CD4-positive, alpha-beta T cell (primary cell): Measurements from ENCODE around the gene CDKN1C. TPM values are rescaled to one million over a fixed set of nuclear protein-coding genes. Genes with fewer than 3 reads are reported as not detected.

Experiments used
- ATAC-seq: fragments of 200-7000 bp; cut with Tn5 transposase; one replicate; pipeline ENCODE4 v1.10.0; 2022; ENCODE audit warnings: mild to moderate bottlenecking; ENCODE audit not compliant: poor library complexity
- CTCF ChIA-PET: fragments of 350-600 bp; sonication (Branson Sonifier 250); formaldehyde crosslinking; loops from one replicate; lab custom pipeline; 2021; ENCODE audit warnings: antibody characterized with exemption, inconsistent platforms; lab: Charles Lee
- POLR2A ChIA-PET: fragments of 350-600 bp; sonication (Branson Sonifier 250); formaldehyde crosslinking; loops from one replicate; lab custom pipeline; 2021; ENCODE audit warnings: antibody characterized with exemption, inconsistent platforms; lab: Charles Lee
- DNase-seq, 14 experiments: peaks; one replicate each; pipeline ENCODE4 v3.0.0-alpha.2; 2013 to 2020; ENCODE audit warnings: mixed read lengths in 2 of 14
- H3K27ac ChIP-seq, 2 donors: one replicate each; pipeline versions ENCODE4 v1.5.1 to v1.7.0; 2013; ENCODE audit warnings: low read length in 2 of 2, low read depth in 1 of 2, mild to moderate bottlenecking in 1 of 2
- H3K27me3 ChIP-seq, 2 experiments: 1 replicate in 1 of 2; 2 replicates in 1 of 2; pipeline versions ENCODE4 v1.6.1 to v1.7.0; 2013; ENCODE audit warnings: low read length in 2 of 2, control low read depth in 1 of 2, mild to moderate bottlenecking in 1 of 2, moderate library complexity in 1 of 2; ENCODE audit not compliant: insufficient read depth in 2 of 2, control insufficient read depth in 1 of 2
- H3K36me3 ChIP-seq: one replicate; pipeline ENCODE4 v1.6.1; 2013; ENCODE audit warnings: low read length, control low read depth; ENCODE audit not compliant: insufficient read depth
- H3K4me1 ChIP-seq: one replicate; pipeline ENCODE4 v1.6.1; 2013; ENCODE audit warnings: low read length, control low read depth; ENCODE audit not compliant: insufficient read depth
- H3K4me3 ChIP-seq: one replicate; pipeline ENCODE4 v1.5.1; 2013; ENCODE audit warnings: mild to moderate bottlenecking, low read length, moderate library complexity
- H3K9me3 ChIP-seq, 2 experiments: 1 replicate in 1 of 2; 2 replicates in 1 of 2; pipeline versions ENCODE4 v1.6.1 to v1.7.0; 2013; ENCODE audit warnings: low read length in 2 of 2, mild to moderate bottlenecking in 2 of 2, control low read depth in 1 of 2, moderate library complexity in 1 of 2; ENCODE audit not compliant: control insufficient read depth in 1 of 2, insufficient read depth in 1 of 2
- H3K27ac Mint-ChIP-seq: one replicate; pipeline ENCODE4 v1.8.0; 2020; ENCODE audit warnings: mixed read lengths
- H3K27me3 Mint-ChIP-seq: one replicate; pipeline ENCODE4 v1.8.0; 2021; ENCODE audit warnings: mixed read lengths
- H3K36me3 Mint-ChIP-seq: one replicate; pipeline ENCODE4 v1.8.0; 2021; ENCODE audit warnings: low read depth, mixed read lengths
- H3K4me1 Mint-ChIP-seq: one replicate; pipeline ENCODE4 v1.8.0; 2021; ENCODE audit warnings: low read depth, mixed read lengths
- H3K4me3 Mint-ChIP-seq: one replicate; pipeline ENCODE4 v1.8.0; 2020; ENCODE audit warnings: mild to moderate bottlenecking, mixed read lengths
- H3K9me3 Mint-ChIP-seq: one replicate; pipeline ENCODE4 v1.8.0; 2020; ENCODE audit warnings: mixed read lengths
- CTCF ChIP-seq: fragments of 200-600 bp; IDR thresholded peaks from one replicate; pipeline ENCODE4 v1.8.0; 2022; ENCODE audit warnings: antibody characterized with exemption, mild to moderate bottlenecking
- intact Hi-C, 2 experiments: fragments of 100-400 bp; cut with DNase I in 1 of 2; cut with micrococcal nuclease in 1 of 2; formaldehyde crosslinking; loops; one replicate each; pipeline versions ENCODE4 v1.15.1 to v1.9.0; 2023 to 2025; cut with DNase I, micrococcal nuclease
- total RNA-seq, 174 experiments: library from RNA in 2 of 174; stranded (reverse) in 2 of 174; gene quantifications; one replicate each; pipeline ENCODE4 v1.2.3 and lab custom pipeline; 2021 to 2026

The CDKN1C gene
- total RNA-seq, 2 experiments from 2014 or later = 1.9 to 2.5 TPM

- Histone ChIP-seq H3K36me3 (no peaks in the 10 kb centered on the region), H3K4me3 (no peak overlapping the region), H3K4me1 (peaks cover 32% of the 10 kb centered on the region), H3K9me3 (peaks cover 0 to 13% of the 10 kb centered on the region in 2 experiments), H3K27me3 (peaks cover 21 to 24% of the 10 kb centered on the region in 2 experiments), H3K27ac (no peak overlapping the region)
- Mint-ChIP-seq H3K27me3 (peaks cover 30% of the 10 kb centered on the region), H3K4me1 (peaks cover 24% of the 10 kb centered on the region), H3K9me3 (no peaks in the 10 kb centered on the region), H3K4me3 (peak overlapping the region; percentile 72), H3K27ac (no peak overlapping the region), H3K36me3 (no peaks in the 10 kb centered on the region)
- POLR2A ChIA-PET = interaction anchor here (0.6 kb wide), 1 partner anchor 130 kb away, joined by 3 read pairs; the partner anchor contains the start of gene CARS1
- TF ChIP-seq CTCF = no peak
- DNase-seq (no peak), ATAC-seq (no peak)
- intact Hi-C loops = no loop called here
- CTCF ChIA-PET = no interaction called here
Measured at GRCh38 chr11:2927121-2927800, 41.7 kb upstream of the CDKN1C start.

DNA sequence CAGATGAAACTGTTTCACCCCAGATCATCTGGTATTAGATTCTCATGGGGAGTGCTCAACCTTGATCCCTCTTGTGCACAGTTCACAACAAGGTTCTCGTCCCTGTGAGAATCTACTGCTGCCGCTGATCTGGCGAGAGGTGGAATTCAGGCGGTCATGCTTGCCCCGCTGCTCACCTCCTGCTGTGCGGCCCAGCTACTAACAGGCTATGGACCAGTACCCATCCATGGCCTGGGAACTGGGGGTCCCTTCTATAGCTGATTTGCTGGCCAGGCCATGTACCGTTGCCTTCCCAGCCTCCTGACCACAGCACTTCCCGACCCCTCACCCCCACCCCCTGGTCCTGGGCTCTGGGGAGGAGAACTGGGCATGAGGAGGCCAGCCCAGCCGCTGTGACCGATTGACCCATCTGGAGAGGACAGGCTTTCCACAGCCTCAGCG, 41.1 kb upstream of the CDKN1C start:
- Mint-ChIP-seq H3K9me3 (no peaks in the 10 kb centered on the region), H3K36me3 (no peaks in the 10 kb centered on the region), H3K4me3 (no peak overlapping the region), H3K4me1 (peaks cover 24% of the 10 kb centered on the region), H3K27ac (no peak overlapping the region), H3K27me3 (peaks cover 30% of the 10 kb centered on the region)
- no peaks in the 10 kb centered on the region for H3K36me3 ChIP-seq
- H3K4me3 ChIP-seq = no peak overlapping the region
- DNase-seq (no peak), ATAC-seq (no peak)
- peaks cover 32% of the 10 kb centered on the region for H3K4me1 ChIP-seq
- H3K27me3 ChIP-seq = peaks cover 21 to 24% of the 10 kb centered on the region in 2 experiments
- H3K27ac ChIP-seq = no peak overlapping the region
- intact Hi-C loops = no loop called here
- H3K9me3 ChIP-seq = peaks cover 0 to 13% of the 10 kb centered on the region in 2 experiments
- ChIA-PET POLR2A (no interaction called here), CTCF (no interaction called here)
- TF ChIP-seq CTCF = no peak

- intact Hi-C loops = no loop called here
- CTCF ChIA-PET = no interaction called here
- Mint-ChIP-seq H3K27ac (no peak overlapping the region), H3K9me3 (no peaks in the 10 kb centered on the region), H3K4me3 (peak overlapping the region; percentile 38), H3K36me3 (no peaks in the 10 kb centered on the region), H3K4me1 (peaks cover 18% of the 10 kb centered on the region), H3K27me3 (peaks cover 24% of the 10 kb centered on the region)
- no peak for TF ChIP-seq CTCF
- H3K4me3 ChIP-seq = no peak overlapping the region
- H3K36me3 ChIP-seq = no peaks in the 10 kb centered on the region
- POLR2A ChIA-PET = no interaction called here
- peaks cover 20 to 21% of the 10 kb centered on the region in 2 experiments for H3K27me3 ChIP-seq
- ATAC-seq (no peak), DNase-seq (no peak)
- H3K9me3 ChIP-seq = peaks cover 0 to 13% of the 10 kb centered on the region in 2 experiments
- H3K4me1 ChIP-seq = peaks cover 24% of the 10 kb centered on the region
- H3K27ac ChIP-seq = no peak overlapping the region
Measured at GRCh38 chr11:2924821-2925675, 39.5 kb upstream of the CDKN1C start.
